CD4-positive, alpha-beta T cell treated with Interleukin-12 subunit alpha and Interleukin-12 subunit beta, for 1 hour (primary cell): ENCODE data around the gene PHOX2A.
"Not testable (repeated sequence)": the region's sequence is repeated elsewhere in the genome, so short reads cannot be mapped to it uniquely, and the experiment has no call there.

Source experiments
- DNase-seq: peaks from one replicate; pipeline ENCODE4 v3.0.0-alpha.2; 2020

PHOX2A gene

DNA sequence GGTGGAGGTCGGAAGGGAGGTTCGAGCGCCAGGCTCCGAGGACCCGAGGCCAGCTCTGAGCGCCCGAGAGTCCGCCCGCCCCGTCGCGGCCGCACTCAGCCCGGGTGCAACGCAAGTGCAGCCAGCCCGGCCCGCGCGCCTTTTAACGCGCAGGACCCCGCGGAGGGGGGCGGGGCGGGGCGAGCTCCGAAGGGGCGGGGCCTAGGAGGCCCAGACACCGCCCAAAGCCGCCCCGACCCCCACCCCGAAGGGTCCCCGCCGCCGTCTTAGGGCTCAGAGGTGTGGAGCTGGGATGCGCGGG lies at the start of gene PHOX2A:
PHOX2A (minus strand) TSS at position 117 of the 301 bp plus-strand sequence. CDS start 172 bp downstream, outside the sequence.
- no peak for DNase-seq

- DNase-seq: no peak
Measured at GRCh38 chr11:72293391-72293790, 49.4 kb upstream of the PHOX2A start.

- DNase-seq: no peak
Measured at GRCh38 chr11:72292106-72292785, 48.3 kb upstream of the PHOX2A start.

- DNase-seq: peak; percentile 14
Measured at GRCh38 chr11:72290741-72291140, 46.8 kb upstream of the PHOX2A start.

- no peak for DNase-seq
Measured at GRCh38 chr11:72287293-72287692, 43.3 kb upstream of the PHOX2A start.

DNA sequence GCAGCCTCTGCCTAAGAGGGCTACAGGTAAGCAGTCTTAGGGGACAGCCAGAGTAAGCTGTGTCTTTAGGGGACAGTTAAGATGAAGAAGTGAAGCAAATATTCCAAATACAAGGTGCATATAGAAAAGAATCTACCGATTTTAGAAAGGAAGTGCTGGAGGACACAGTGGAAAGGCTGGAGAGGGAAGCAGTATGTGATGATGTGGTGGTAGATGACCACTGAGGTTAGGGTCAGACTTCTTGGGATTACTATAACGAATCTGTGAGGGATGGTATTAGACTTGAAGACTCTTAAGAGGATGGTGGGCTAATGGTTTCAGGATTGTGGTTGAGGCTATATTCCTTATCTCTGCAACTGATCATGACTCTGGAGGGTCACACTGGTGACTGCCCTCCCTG lies 40.0 kb upstream of the PHOX2A start:
- no peak for DNase-seq

DNA sequence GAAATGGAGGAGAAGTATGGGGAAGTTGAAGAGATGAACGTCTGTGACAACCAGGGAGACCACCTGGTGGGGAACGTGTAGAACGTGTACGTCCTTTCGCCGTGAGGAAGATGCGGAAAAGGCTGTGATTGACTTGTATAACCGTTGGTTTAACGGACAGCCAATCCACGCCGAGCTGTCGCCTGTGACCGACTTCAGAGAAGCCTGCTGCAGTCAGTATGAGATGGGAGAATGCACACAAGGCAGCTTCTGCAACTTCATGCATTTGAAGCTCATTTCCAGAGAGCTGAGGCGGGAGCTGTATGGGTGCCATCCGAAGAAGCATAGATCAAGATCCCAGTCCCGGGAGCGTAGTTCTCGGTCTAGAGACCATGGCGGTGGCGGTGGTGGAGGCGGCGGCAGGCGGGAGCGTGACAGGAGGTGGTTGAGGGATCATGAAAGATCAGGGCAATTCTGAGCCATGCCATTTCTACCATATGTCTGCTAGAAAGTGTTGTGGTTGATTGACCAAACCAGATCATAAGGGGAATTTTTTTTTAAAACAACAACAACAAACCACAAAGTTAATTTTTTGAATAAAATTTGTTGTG lies 36.8 kb upstream of the PHOX2A start:
- DNase-seq: no peak

- DNase-seq: no peak
Measured at GRCh38 chr11:72280037-72280436, 36.1 kb upstream of the PHOX2A start.

- no peak for DNase-seq
Measured at GRCh38 chr11:72278905-72279304, 34.9 kb upstream of the PHOX2A start.

DNA sequence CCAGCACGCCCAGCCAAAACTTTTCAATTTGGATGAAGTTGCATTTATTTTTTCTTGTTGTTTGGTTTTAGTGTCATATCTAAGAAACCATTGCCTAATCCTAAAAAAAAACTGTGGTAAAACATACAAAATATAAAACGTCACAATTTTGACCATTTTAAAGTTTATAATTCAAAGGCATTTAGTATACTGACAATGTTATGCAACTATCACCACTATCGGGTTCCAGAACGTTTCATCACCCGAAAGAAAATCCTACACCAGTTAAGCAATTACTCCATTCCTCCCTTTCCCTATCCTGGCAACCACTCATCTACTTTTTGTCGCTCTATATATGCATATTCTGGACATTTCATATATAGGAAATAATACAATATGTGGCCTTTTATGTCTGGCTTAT lies 30.5 kb upstream of the PHOX2A start:
- DNase-seq: no peak

- DNase-seq: no peak
Measured at GRCh38 chr11:72271980-72272379, 28.0 kb upstream of the PHOX2A start.

DNA sequence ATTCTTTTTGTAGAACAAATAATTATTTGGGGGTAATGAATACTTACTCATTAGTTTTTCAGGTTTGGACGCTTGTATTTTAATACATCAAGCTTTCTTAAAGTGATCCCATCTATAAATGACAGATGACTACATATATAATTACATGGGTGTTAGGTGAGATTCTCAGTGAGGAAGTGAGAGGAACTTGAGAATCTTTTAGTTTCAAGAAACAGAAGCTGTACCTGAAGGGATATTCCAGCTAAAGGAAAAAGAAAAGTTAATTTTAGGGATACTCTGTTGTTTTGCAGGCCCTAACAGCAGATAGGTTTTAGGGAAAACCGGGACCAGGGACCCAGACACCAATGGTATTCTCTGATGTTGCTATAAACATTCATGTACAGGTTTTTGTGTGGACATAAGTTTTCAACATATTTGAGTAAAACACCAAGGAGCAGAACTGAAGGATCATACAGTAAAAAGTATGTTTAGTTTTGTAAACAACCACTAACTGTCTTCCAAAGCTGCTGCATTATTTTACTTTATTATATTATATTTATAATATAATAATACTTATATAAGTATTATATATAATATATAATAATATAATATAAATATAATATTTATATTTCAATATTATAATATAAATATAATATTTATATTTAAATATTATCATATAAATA lies 24.1 kb upstream of the PHOX2A start:
- no peak for DNase-seq

DNA sequence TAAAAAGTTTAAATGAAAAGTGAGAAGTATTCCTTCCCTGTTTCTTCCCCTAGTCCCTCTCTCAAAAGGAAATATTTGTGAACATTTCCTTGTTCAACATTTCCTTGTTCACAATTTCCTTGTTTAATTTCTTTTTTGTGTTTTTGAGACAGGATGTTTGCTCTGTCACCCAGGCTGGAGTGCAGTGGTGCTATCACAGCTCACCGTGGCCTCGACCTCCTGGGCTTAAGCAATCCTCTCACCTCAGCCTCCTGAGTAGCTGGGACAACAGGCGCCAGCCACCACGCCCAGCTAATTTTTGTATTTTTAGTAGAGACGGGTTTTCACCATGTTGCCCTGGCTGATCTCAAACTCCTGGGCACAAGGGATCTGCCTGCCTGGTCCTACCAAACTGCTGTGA lies 23.0 kb upstream of the PHOX2A start:
- DNase-seq: not testable (repeated sequence)

GRCh38 chr11:72265951-72266350 lies 22.0 kb upstream of the PHOX2A start:
- no peak for DNase-seq

GRCh38 chr11:72263361-72263760 lies 19.4 kb upstream of the PHOX2A start:
- no peak for DNase-seq

DNA sequence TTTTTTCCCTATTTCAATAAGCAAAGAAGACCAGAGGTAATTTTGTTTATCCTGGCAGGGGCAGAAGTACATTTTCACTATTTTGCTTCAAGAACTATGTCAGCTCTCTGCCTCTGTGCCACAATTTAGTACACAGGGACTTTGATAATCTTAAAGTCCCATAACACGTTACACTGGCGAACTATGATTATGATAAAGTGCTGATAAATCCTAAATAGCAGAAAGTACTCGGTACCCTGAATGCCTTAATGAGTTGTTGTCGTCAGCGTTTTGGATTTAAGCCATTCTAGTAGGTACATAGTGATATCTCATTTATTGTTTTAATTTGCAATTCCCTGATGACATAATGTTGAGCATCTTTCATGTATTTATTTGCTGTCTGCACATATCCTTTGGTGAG lies 16.6 kb upstream of the PHOX2A start:
- no peak for DNase-seq

DNA sequence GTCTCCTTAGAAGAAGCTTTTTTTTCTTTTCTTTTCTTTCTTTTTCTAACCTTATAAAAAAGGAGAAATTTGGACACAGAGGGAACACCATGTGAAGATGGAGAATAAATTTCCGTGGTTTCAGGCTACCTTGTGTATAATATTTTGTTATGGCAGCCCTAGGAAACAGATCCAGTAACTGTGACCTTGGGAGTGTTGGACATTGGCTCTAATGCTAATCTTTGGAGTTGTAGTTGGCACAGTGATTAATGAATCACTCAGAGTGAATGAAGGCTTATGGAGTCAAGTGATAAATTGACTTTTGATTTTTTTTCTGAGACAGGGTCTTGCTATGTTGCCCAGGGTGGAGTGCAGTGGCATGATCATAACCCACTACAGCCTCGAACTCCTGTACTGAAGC lies 15.5 kb upstream of the PHOX2A start:
- no peak for DNase-seq

GRCh38 chr11:72257570-72257969 lies 13.6 kb upstream of the PHOX2A start:
- no peak for DNase-seq

DNA sequence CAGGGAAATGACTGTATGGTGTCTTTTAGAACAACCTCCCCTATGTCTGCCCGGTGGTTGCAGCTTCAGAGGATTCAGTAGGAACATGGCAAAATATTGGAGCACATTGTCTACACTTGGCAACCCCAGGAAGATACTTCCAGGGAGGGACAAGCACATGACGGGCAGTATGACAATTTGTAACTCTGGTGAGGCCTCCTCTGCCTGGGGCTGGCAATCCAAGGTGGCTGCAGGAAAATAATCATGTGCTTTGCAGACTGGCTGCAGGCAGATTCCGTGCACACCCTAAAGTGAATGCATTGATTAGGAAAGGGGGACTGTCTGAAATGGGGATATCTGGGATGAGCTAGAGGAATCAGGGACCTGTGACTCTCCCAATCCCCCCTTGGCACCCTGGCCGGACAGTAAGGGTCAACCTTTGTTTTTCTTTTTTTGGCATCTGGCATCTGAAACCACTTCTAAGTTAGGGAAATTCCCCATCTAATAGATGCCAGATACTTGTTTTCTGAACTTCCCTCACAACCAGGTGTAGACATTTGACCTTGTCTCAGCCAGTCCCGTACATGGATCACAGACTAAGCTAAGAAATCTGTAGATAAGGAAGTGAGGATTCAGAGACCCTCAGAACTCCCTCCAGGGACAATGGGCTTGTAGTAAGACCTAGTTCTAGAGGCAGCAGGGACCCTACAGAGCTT lies 10.5 kb upstream of the PHOX2A start:
- no peak for DNase-seq

DNA sequence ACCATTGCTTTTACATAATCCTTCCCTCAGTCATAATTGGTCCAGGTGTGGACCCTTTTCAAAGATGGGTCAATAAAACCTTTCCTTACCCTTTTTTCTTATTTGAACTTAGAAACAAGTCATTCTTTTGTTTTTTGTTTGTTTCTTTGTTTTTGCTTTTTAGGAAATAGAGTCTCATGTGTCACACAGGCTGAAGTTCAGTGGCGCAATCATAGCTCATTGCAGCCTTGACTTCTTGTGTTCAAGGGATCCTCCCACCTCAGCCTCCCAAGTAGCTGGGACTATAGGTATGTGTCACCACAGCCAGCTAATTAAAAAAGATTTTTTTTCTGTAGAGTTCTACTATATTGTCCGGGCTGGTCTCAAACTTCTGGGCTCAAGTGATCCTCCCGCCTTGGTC lies 9.4 kb upstream of the PHOX2A start:
- no peak for DNase-seq

DNA sequence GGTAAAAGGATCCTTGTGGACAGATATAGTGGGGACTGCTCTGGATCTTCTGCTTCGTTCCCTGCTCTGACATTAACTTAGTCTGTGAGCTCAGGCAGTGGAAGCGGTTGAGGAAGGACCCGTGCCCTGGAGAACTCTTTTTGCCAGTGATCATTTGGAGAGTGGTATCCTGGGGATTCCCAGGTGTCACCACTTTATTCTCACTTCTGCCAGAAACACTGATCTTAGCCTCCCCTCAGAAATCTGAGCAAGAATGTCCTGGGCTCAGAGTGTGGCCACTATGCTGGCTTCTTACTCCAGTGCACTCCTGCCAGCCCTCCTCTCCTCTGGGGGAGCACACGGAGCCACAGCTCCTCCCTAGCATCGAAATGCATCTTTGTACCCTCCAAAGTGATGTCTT lies 7.6 kb upstream of the PHOX2A start:
- no peak for DNase-seq

DNA sequence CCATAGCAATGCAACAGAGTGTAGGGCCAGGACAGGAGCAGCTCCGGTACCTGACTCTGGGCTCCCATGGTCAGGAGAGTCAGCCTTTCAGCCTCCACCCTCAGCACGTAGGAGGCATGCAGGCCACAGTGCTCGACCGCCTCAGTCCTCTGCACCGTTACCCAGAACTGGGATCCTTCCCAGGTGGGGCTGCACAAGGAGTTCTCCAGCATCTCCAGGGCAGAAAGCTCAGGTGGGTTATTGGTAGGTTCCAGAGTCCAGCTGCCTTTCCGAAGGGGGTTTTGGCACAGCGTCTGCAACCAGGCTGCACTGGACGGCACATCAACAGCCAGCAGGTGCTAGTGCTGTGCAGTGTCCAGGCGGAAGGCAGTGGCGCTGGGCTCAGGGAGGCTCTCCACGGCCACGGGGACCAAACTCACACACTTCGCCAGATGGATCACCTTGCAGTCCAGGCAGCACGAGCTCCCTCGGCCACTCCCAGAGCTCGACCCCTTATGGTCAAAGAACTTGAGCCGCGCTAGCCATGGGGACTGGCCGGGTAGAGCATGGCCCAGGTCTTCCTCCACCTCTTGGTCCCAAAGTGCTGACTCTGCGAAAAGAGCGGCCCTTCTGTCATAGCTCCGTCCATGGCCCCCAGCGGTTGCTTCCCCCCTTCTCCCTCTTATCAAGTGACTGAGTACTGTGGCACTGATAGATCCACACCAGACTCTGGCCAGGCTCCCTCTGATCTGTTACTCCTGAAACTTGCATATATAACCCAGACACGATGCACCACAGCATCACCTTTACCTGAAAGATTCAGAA lies 6.9 kb upstream of the PHOX2A start:
- no peak for DNase-seq

DNA sequence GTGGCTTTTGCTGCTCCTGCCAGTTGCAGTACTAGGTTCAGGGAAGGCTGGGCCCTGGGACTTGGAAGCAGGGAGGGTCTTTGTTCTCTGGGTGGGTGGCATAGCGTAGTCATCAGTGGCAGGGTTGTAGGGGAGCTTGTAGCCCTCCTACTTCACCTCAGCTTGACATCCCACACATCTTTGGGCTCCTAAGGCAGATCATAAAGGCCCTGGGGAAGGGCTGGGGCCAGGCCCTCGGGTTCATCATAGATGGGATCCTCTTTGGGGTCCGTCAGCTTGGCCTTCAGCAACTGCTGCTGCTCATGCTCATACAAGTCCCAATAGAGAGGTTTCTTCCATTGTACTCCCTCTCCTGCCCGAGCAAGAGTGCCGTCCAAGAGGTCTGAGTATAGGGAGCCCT lies 6.0 kb upstream of the PHOX2A start:
- no peak for DNase-seq
